ENCODE measurements around the gene KCNQ4. TPM values are rescaled to one million over a fixed set of nuclear protein-coding genes. Genes with fewer than 3 reads are reported as not detected.

KCNQ4 gene
- total RNA-seq, 4 donors from 2014 or later, result 0.28 to 1.6 (median 0.83) TPM

DNA sequence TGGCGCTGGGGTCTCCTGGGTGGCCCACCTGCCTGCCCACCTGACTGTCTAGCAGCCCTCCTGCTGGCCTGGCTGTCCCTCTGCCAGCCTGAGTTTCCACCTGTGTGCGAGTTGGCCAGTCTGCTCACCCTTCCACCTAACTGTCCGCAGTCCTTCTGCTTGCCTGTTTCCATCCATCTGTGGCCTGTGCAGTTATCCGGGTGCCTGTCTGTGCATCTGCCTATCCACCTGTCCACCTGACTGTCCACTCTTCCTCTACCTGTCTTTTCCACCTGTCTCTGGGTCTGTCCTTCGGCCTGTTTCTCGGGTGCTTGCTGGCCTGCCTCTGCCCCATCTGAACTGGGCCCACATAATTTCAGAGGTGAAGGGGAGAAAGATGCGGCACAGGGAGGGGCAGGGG lies 1.9 kb downstream of the KCNQ4 start:
- TF ChIP-seq, protein P1, sequence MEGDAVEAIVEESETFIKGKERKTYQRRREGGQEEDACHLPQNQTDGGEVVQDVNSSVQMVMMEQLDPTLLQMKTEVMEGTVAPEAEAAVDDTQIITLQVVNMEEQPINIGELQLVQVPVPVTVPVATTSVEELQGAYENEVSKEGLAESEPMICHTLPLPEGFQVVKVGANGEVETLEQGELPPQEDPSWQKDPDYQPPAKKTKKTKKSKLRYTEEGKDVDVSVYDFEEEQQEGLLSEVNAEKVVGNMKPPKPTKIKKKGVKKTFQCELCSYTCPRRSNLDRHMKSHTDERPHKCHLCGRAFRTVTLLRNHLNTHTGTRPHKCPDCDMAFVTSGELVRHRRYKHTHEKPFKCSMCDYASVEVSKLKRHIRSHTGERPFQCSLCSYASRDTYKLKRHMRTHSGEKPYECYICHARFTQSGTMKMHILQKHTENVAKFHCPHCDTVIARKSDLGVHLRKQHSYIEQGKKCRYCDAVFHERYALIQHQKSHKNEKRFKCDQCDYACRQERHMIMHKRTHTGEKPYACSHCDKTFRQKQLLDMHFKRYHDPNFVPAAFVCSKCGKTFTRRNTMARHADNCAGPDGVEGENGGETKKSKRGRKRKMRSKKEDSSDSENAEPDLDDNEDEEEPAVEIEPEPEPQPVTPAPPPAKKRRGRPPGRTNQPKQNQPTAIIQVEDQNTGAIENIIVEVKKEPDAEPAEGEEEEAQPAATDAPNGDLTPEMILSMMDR (IDR thresholded peaks at IDR 0.05), result no peak
- ATAC-seq (ENCODE audit: low FRiP score), result no peak
- no peak for DNase-seq (ENCODE audit: low spot score)

DNA sequence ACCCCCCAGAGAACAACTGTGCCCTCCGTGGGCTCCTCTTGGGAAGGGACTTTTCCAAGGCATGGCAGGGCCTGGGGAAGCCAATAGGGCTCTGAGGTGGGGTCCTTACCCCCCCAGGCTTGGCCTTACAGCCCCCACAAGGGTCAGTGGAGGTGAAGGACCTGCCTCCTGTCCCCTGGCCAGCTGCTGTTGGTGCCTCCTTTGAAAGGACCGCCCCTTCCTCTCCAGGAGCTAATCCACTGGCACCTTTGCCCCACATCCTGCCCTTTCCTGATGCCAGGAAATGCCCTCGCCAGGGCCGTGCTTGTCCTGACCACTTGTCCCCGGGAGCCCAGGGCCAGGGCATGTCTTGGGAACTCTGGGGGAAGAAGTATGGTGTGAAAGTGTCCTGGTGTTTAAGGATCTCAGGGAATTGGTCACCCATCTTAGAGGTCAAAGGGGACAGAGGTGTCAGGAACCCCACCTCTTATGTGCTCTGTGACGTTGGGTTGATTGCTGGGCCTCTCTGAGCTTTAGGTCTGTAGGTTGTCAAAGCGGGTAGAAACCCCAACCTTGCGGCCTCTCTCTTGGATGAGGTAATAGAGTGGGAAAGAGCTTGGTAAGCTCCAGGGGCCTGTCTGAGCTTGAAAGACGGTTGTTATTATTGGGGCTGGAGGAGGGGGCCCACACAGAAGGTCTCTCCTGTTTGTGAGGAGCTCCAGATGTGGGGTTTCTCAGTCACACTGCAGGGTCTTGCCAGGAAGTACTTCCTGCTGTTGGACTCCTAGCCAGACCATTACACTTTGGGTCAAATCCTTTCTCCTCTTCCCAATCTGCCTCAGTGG lies 2.8 kb downstream of the KCNQ4 start:
- ATAC-seq (ENCODE audit: low FRiP score) (no peak), DNase-seq (ENCODE audit: low spot score) (no peak)
- TF ChIP-seq, protein P1 (IDR thresholded peaks at IDR 0.05), result no peak

DNA sequence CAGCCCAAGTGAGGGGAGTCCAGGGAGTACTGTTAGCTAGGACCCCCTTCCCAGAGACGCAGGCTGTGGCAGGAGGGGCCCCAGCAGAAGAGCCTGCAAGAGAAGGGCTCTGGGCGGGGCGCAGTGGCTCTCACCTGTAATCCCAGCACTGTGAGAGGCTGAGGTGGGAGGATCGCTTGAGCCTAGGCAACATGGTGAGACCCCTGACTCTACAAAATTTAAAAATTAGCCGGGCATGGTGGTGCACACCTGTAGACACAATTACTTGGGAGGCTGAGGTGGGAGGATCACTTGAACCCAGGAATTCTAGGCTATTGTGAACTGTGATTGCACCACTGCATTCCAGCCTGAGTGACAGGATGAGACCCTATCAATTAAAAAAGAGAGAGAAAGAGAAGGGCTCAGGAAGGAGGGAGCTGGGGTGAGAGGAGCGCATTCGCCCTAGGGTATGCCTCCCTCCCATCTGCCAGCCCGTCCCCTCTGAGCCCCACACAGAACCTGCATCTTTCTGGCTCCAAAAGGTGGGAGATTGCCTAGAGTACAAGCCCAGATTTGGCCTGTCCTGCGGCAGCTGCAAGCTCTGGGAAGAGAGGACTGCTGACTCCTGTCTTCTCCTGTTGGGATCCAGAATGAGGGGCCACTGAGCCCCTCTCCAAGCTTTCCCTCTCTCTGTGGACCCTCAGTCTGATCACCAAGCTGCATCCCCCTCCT lies 3.6 kb downstream of the KCNQ4 start:
- TF ChIP-seq, protein P1 (IDR thresholded peaks at IDR 0.05), result no peak
- DNase-seq (ENCODE audit: low spot score), result no peak
- no peak for ATAC-seq (ENCODE audit: low FRiP score)

- DNase-seq (ENCODE audit: low spot score), result no peak
- TF ChIP-seq, protein P1 (IDR thresholded peaks at IDR 0.05), result no peak
- ATAC-seq (ENCODE audit: low FRiP score), result no peak
Measured at GRCh38 chr1:40787737-40788560, 4.4 kb downstream of the KCNQ4 start.

DNA sequence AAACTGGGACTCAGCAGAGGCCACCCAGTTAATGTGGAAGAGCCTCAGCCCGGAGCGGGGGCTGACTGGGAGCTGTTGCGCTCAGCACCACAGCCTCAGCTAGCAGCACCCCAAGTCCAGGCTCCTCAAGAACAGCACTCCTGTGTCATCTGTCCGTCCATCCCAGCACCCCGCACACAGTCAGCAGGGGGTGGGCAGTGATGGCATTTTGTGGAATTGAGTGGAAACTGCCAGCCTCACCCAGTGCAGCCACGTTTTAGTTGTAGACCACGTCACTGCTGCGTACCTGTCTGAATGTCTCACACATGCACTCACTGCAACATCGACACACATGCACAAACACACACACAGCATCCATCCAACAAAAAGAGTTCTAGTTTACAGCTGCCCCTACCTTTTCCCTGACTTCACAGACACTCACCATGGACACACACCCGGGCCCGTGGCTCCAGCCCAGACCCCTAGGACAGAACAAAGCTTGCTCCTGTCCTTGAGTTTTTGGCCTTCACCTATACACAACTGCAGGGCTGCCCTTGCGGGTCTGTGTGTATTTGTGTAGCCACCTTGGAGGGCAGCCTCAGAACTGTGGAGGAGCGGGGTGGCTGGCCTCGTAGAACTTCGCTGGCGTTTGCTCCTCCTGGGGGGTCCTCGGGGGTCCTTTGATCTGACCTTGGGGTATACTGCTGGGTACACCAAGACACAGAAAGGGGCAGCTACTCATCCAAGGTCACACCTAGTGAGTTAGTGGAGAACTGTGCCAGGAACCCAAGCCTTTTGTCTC lies 5.2 kb downstream of the KCNQ4 start:
- ATAC-seq (ENCODE audit: low FRiP score), result no peak

DNA sequence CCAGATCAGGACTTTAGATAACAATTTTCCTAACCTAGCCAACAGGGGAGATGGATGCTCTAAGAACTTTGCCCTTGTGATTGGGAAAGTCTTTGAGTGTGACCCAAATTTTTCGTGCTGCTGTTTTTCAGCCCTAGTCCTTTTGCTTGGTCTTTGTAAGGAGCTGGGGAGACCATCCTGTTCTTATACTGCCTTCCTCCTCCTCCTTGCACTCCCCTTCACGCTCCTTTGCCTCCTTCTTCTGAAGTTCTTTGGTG lies 5.7 kb downstream of the KCNQ4 start:
- DNase-seq (ENCODE audit: low spot score), result no peak
- TF ChIP-seq, protein P1 (IDR thresholded peaks at IDR 0.05), result no peak
- no peak for ATAC-seq (ENCODE audit: low FRiP score)

More for the DNA sequence above, 5.2 kb downstream of the KCNQ4 start:
- no peak for DNase-seq (ENCODE audit: low spot score)
- TF ChIP-seq, protein P1 (IDR thresholded peaks at IDR 0.05), result no peak

Data from omental fat pad (tissue), 4 donors.